MM.1S (cell line): Measurements from ENCODE around the gene SCAI.
"Not testable (repeated sequence)": the region's sequence is repeated elsewhere in the genome, so short reads cannot be mapped to it uniquely, and the experiment has no call there.

Source experiments
- CTCF ChIP-seq: fragments of 300-600 bp; sonication (generic); IDR thresholded peaks from 2 replicates; pipeline ENCODE4 v1.5.1; 2016; ENCODE audit warnings: antibody characterized with exemption, low read length, mixed read lengths
- EZH2 ChIP-seq: fragments of 300-600 bp; sonication (generic); optimal IDR thresholded peaks from 2 replicates; pipeline ENCODE3; 2017; ENCODE audit warnings: low read depth, mild to moderate bottlenecking, antibody characterized with exemption, low read length, mixed read lengths

DNA sequence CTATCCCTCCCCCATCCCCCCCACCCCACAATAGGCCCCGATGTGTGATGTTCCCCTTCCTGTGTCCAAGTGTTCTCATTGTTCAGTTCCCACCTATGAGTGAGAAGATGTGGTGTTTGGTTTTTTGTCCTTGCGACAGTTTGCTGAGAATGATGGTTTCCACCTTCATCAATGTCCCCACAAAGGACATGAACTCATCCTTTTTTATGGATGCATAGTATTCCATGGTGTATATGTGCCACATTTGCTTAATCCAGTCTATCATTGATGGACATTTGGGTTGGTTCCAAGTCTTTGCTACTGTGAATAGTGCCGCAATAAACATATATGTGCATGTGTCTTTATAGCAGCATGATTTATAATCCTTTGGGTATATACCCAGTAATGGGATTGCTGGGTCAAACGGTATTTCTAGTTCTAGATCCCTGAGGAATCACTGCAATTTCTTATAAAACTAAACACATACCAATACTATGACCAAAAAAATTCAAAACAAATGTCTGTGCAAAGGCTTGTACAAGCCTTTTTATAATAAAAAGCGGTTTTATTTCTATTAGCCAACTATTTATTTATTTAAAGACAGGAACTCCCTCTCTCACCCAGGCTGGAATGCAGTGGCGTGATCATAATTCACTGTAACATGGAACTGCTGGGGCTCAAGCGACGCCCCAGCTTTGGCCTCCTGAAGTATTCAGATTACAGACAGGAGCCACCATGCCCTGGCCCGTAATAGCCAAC is 183.5 kb downstream of the SCAI start:
- TF ChIP-seq EZH2, CTCF: not testable (repeated sequence)
